Mesodermal cell (in vitro differentiated cells): ENCODE results near the gene COIL. TPM values are rescaled to one million over a fixed set of nuclear protein-coding genes. Genes with fewer than 3 reads are reported as not detected.

Source experiments
- H3K27ac ChIP-seq: 2 replicates; pipeline ENCODE4 v1.7.0; 2013; ENCODE audit warnings: mild to moderate bottlenecking, low read depth, low read length, moderate library complexity; ENCODE audit not compliant: severe bottlenecking
- H3K36me3 ChIP-seq: 2 replicates; pipeline ENCODE4 v1.7.1; 2013; ENCODE audit warnings: mild to moderate bottlenecking, low read length, moderate library complexity; ENCODE audit not compliant: control insufficient read depth, insufficient read depth
- H3K4me1 ChIP-seq: one replicate; pipeline ENCODE4 v1.7.1; 2013; ENCODE audit warnings: mild to moderate bottlenecking, low read length; ENCODE audit not compliant: insufficient read depth, control insufficient read depth, poor library complexity, severe bottlenecking
- H3K4me3 ChIP-seq: 2 replicates; pipeline ENCODE4 v1.7.0; 2013; ENCODE audit warnings: low read length, control low read depth, mild to moderate bottlenecking; ENCODE audit not compliant: insufficient read depth, poor library complexity, severe bottlenecking; ENCODE audit errors: extremely low read depth
- H3K9me3 ChIP-seq: 2 replicates; pipeline ENCODE4 v1.7.1; 2013; ENCODE audit warnings: mild to moderate bottlenecking, low read length, moderate library complexity; ENCODE audit not compliant: control insufficient read depth
- WGBS, 2 experiments: methylation state at CpG; one replicate each; pipeline ENCODE4 v1.1.5; 2013; ENCODE audit warnings: missing lambda C conversion rate in 2 of 2; ENCODE audit not compliant: insufficient coverage in 2 of 2; 5-methylcytosine and 5-hydroxymethylcytosine counted together
- polyA plus RNA-seq, 2 experiments: library from polyadenylated mRNA; stranded (reverse); fragments of 50-300 nt; gene quantifications; one replicate each; pipeline ENCODE4 v1.2.3, GENCODE V29; 2013

The COIL gene
- 21.6 TPM for polyA plus RNA-seq (2013, experiment 1 of 2)
- polyA plus RNA-seq (2013, experiment 2 of 2), result 22.3 TPM

DNA sequence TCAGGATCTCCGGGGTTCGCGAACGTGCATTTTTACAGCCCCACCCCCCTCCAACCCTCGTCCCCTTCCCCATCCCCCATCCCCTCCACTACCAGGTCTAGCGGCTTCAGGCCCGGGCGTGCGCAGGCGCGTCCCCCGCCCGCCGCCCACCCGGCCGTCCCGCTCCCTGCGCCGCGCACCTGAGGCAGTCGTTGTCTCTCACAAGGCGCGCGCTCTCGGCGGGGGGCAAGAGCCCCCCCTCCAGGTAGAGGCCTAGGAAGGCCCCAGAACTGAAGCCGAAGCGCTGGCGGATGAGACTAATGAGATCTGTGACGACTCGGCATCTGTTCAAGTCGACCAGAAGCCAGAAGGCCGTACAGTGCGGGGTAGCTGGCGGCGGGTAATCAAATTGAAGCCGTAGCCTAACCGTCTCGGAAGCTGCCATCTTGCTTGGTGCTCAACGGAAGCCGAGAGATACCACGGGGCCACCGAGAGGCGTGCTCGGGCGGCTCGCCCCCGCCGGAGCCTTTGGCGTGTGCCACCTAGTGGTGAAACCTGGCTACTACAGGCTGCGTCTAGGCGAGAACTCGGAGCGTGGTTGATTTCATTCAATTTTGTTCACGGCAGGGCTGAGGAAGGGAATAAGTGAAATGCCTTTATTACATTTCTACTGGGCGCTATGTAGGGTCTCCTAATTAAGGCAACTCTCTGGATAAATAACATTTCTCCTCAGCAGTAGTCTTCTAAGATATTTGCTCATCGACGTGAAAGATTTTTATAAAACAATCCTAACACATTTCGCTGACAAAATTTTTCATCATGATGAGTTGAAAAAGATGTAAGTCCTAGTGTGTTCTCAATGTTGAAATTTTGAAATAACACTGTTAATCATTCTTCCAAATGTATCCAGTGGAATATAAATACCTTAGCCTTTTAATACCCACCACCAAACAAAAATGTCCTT lies at the start of gene COIL:
TSS of gene COIL (minus strand) at position 455 of the 943 bp plus-strand sequence. CDS start at position 424, 31 bp downstream.
- H3K36me3 ChIP-seq, result no peaks in the 10 kb centered on the region
- H3K4me3 ChIP-seq, result peak within 1 kb of the TSS; percentile 88
- H3K27ac ChIP-seq, result peak within 1 kb of the TSS; percentile 98
- no peaks in the 10 kb centered on the region for H3K4me1 ChIP-seq
- no peaks in the 10 kb centered on the region for H3K9me3 ChIP-seq
- 0% methylated on average over 34 to 38 of the region's 59 CpGs for WGBS, 2 experiments

DNA sequence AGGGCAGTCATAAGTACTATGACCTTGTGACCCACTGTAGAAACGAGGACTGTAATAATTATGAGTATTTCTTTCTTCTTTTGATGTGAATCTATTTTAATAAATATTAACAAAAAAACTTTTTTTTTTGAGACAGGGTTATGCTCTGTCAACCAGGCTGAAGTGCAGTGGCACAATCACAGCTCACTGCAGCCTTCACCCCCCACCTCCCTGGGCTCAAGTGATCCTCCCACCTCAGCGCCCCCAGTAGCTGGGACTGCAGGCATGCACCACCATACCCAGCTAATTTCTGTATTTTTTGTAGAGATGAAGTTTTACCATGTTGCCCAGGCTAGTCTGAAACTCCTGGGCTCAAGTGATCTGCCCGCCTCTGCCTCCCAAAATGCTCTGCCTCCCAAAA lies 49.6 kb upstream of the COIL start:
- Histone ChIP-seq H3K4me1 (no peaks in the 10 kb centered on the region), H3K4me3 (no peak overlapping the region), H3K36me3 (peaks cover 3% of the 10 kb centered on the region), H3K9me3 (peaks cover 3% of the 10 kb centered on the region), H3K27ac (no peak overlapping the region)
- WGBS, 2 experiments, result 100% methylated on average over 1 of the region's 3 CpGs; no CpG with 5 or more reads in 1 of the 2 experiments

DNA sequence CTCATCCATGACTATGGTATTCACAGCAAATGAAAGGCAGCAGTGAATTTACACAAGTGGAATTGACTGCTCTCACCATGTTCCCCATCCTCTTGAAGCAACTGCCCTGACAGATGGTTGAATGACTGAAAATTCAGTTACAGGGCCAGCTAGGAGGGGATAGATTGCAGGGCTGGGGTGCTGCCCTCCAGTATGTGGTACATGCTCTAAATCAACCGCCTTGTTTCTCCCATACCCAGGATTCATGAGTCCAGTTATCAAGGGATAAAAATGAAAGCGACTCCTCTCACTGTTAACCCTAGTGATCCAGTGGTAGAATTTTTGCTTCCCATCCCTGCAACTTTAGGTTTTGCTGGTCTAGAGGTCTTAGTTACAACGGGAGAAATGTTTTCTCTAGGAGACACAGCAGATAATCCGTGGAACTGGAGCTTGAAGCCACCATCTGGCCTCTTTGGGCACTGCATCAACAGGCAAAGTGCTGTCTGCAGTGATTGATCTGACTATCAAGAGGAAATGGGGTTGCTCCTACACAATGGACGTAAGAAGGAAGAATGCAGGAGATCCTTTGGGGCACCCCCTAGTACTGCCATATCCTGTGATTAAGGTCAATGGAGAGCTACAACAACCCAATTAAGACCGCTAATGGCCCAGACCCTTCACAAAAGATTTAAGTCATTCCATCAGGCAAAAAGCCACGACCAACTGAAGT lies 49.0 kb upstream of the COIL start:
- Histone ChIP-seq H3K36me3 (peaks cover 3% of the 10 kb centered on the region), H3K27ac (no peak overlapping the region), H3K4me1 (no peaks in the 10 kb centered on the region), H3K4me3 (no peak overlapping the region), H3K9me3 (peaks cover under 1% of the 10 kb centered on the region)
- WGBS, 2 experiments, result 32 to 41% methylated on average over 5 of the region's 7 CpGs

GRCh38 chr17:57008958-57009357 lies 48.1 kb upstream of the COIL start:
- Histone ChIP-seq H3K4me3 (no peak overlapping the region), H3K36me3 (peaks cover 3% of the 10 kb centered on the region), H3K4me1 (no peaks in the 10 kb centered on the region), H3K9me3 (no peaks in the 10 kb centered on the region), H3K27ac (no peak overlapping the region)
- 95 to 96% methylated on average over 1 to 2 of the region's 2 CpGs for WGBS, 2 experiments

GRCh38 chr17:57006040-57006439 lies 45.2 kb upstream of the COIL start:
- Histone ChIP-seq H3K36me3 (peaks cover 15% of the 10 kb centered on the region), H3K27ac (no peak overlapping the region), H3K9me3 (no peaks in the 10 kb centered on the region), H3K4me3 (no peak overlapping the region), H3K4me1 (no peaks in the 10 kb centered on the region)
- WGBS, 2 experiments, result 89% methylated on average over 2 of the region's 2 CpGs; no CpG with 5 or more reads in 1 of the 2 experiments

- Histone ChIP-seq H3K4me3 (no peak overlapping the region), H3K9me3 (no peaks in the 10 kb centered on the region), H3K4me1 (no peaks in the 10 kb centered on the region), H3K27ac (no peak overlapping the region), H3K36me3 (peaks cover 15% of the 10 kb centered on the region)
- 81 to 88% methylated on average over 5 to 6 of the region's 8 CpGs for WGBS, 2 experiments
Measured at GRCh38 chr17:57004944-57005579, 44.2 kb upstream of the COIL start.

DNA sequence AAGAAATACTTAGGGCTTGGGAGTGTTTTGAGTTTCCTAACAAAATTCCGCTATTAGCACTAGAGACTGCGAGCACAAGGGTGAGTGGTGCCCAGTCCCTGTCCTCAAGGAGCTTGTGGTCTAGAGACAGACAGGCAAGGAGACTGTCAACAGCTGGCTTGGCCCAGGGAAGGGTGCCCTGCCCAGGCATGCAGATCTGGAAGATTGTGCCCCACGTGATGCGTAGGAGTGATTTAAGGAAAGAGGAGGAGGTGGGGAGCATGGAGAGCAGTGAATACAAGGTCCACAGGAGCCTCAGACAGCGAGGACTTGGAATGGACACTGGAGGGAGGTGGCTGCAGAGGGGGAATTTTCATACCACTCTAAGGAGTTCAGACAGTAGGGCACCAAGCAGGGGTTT lies 42.1 kb upstream of the COIL start:
- WGBS, 2 experiments, result 94 to 100% methylated on average over 4 to 5 of the region's 5 CpGs
- H3K36me3 ChIP-seq, result peaks cover 15% of the 10 kb centered on the region

DNA sequence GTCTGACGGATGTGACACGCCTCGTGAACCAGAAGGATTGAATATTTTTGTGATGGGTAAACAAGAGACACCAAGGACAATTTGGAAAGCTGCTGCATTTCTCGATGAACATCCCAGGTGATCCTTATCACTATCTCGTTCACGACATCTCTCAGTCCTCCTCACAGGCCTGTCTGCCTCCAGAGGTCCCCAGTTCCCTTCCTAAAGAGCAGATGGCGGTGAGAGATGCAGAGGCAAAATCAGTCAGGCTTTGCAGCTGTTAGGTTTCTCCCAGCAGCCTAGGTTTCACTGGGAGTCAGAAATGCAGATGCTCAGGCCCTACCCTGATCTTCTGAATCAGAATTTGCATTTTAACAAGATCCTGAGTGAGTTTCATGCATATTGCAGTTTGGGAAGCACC lies 40.7 kb upstream of the COIL start:
- WGBS, 2 experiments, result 97 to 100% methylated on average over 4 of the region's 7 CpGs
- peaks cover 21% of the 10 kb centered on the region for H3K36me3 ChIP-seq
- H3K4me3 ChIP-seq, result no peak overlapping the region
- H3K27ac ChIP-seq, result no peak overlapping the region
- H3K4me1 ChIP-seq, result no peaks in the 10 kb centered on the region
- no peaks in the 10 kb centered on the region for H3K9me3 ChIP-seq

More for the DNA sequence above, 42.1 kb upstream of the COIL start:
- Histone ChIP-seq H3K4me3 (no peak overlapping the region), H3K4me1 (no peaks in the 10 kb centered on the region), H3K9me3 (no peaks in the 10 kb centered on the region), H3K27ac (no peak overlapping the region)

DNA sequence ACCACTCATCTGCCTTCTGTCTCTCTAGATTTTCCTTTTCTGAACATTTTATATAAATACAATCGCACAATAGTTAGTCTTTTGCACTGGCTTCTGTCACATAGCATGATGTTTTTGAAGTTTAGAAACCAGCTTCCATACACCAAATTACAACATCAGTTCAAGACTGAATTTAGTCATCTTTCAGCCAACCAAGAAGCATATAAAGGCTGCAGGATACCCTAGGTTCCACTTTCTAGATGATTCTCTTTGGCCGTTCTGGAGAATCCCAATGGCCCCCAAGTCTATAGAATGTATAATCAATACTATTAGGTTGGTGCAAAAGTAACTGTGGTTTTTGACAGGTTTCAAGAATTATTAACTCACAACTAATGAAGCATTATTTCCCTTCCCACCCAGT lies 36.5 kb upstream of the COIL start:
- H3K27ac ChIP-seq, result no peak overlapping the region
- no peaks in the 10 kb centered on the region for H3K9me3 ChIP-seq
- no peak overlapping the region for H3K4me3 ChIP-seq
- WGBS, 2 experiments, result 83% methylated on average over 1 of the region's 2 CpGs; no CpG with 5 or more reads in 1 of the 2 experiments
- peaks cover 20% of the 10 kb centered on the region for H3K36me3 ChIP-seq
- H3K4me1 ChIP-seq, result no peaks in the 10 kb centered on the region

DNA sequence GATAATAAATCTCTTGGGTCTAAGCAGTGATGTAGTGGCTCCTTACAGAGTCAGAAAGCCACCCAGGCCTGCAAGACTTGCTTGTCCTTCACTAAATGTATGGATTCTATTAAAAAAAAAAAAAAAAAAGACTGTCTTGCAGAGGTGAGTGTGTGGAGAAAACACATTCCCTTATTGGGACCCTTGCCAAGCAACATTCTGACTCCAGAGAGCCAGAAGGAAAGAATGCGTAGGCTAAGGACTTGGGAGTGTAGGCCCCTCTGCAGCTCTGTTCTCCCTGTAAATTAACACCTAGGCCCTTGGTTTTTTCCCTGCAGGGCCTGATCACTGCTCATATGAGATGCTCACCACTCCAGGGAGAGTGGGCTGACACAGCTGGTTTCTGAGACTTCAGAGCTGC lies 34.9 kb upstream of the COIL start:
- H3K4me1 ChIP-seq, result no peaks in the 10 kb centered on the region
- 40% methylated on average over 1 of the region's 1 CpG; no CpG with 5 or more reads in 1 of the 2 experiments for WGBS, 2 experiments
- no peak overlapping the region for H3K27ac ChIP-seq
- peaks cover 28% of the 10 kb centered on the region for H3K36me3 ChIP-seq
- H3K4me3 ChIP-seq, result no peak overlapping the region
- H3K9me3 ChIP-seq, result no peaks in the 10 kb centered on the region
